ENCODE measurements around the gene PIGN.

The PIGN gene

DNA sequence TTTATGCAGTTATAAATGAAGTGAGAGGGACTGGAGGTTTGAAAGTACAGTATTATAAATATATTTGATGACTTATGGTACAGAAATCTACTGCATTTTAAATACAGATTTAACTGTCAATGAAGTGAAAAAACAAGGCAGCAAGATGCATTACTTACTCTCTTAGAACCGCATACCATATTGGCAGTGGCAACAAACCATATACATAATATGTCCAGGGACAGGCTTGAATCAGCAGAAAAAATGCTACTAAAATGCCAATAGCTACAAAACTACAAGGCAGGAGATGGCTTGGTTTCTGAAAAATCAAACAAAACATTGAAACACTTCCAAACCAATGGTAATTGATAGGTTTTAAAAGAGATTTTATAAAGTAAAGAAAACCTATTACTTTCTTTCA lies 77.2 kb downstream of the PIGN start:
- DNase-seq (ENCODE audit: low spot score): no peak

DNA sequence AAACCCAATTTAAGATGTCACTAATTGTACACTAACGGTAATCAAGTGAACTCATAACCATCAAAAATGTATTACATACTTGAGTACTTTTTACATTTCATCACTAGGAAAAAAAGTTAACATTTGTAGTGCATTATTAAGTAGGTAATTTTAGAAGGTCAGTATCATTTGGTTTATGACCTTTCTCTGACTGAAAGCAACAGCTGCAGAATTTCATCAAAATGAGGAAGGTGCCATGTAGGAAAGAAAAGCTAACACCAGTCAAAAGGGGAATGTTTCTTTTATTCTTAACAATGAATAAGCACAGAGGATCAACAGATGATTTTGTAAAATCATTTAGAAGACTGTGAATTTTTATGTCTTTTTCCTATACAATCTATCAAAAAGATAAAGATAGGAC lies 79.0 kb downstream of the PIGN start:
- no peak for DNase-seq (ENCODE audit: low spot score)

DNA sequence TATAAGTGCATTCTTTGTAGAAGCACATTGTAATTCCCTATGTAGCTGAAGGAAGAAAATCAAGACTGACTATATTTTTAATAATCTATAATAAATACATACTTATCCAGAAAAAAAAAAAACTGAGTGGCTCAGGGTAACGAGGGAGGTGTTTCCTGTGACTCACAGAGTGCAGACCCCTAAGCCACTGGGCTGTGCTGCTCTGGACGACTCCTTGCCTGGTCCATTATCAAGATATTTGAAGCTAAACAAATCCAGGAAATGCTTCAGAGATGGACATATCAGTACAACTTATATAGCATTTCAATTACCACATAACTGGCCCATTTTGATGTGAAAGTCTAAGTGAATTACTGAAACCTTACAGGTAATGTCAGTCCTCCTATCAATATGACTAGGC lies 80.6 kb downstream of the PIGN start:
- no peak for DNase-seq (ENCODE audit: low spot score)

DNA sequence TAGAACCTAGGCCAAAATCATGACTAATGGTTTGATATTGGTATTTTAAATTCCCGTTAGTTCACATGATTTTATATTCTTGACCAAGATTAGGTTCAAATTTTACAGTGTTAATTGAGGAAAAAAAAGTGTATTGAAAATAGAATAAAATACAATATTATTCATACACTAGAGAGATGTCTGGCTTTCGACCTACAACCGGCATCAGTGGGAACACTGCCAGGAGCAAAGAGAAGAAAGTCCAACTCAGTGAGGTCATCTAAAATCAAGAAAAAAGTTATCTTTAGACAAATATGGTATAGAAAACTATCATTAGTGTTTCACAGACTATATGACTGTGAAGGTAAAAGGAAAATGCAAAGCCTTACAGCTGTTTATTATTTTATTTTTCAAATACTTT lies 81.5 kb downstream of the PIGN start:
- DNase-seq (ENCODE audit: low spot score): no peak

DNA sequence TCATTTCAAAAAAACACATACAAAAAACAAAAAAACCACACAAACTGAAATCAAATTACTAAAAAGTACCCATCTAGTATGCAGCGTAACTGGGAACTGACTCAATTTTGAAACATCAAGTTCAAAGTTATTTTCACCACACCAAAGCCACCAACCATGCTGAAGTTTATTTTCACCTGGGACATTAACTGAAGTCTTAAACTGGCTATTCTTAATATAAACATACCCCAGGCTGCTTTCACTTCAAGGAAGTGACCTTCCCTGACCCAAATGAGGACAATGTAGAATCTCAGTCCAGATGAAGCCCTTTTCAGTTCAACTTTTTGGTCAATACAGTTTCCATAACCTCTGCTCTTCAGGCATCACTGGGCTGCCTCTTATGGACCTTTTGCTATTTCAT lies 84.6 kb downstream of the PIGN start:
- no peak for DNase-seq (ENCODE audit: low spot score)

DNA sequence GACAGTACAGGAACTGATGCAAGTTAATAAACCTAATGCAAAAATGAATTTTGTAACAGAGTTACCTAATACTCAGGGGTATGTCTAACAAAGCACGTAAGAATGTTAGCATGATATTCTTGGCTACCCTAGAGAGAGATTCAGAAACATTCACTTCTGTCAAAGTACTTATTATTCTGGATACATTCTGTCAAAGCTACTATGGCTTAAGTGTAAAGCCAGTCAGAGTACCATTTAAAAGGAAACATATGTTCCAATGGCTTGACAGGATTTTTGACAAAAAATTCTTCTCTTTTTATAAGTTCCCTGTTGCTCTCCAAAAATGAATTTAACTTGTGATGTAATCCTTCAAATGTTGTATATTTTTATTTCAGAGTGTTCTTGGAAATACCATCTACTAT lies 85.5 kb downstream of the PIGN start:
- no peak for DNase-seq (ENCODE audit: low spot score)

DNA sequence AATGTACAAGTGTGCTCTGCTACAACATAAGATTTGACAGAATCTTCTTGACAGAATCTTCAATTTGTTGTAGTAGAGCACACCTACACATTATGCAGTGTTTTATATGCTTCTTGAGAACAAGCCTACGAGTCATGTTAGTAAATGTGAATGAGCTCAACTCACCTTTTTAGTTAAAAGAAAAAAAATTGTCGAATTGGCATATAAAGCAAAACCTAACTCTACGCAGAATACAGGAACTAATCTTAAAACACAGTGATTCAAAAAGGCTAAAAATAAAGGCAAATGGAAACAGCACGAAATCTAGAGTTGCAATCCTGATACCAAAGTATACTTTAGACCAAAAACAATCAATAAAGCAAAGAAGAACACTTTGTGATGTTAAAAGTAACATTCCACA lies 87.9 kb downstream of the PIGN start:
- DNase-seq (ENCODE audit: low spot score): no peak

DNA sequence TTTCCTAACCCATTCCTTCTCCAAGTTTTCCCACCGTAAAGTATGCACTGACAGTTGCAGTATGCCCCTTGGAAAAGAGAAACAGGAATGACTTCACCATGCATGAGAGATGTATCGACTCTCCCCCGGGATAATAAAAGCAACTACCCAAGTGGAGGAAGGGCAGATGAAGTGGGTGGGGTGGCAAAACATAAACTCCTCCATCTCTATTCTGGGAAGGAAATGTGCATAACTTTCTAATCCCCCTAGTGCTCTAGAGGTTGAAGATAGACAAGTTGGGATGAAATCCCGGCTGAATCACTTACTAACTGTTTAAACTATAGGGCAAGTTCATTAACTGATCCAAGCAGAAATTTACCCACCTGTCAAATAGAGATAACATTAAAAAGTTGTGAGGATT lies 89.2 kb downstream of the PIGN start:
- DNase-seq (ENCODE audit: low spot score): no peak

DNA sequence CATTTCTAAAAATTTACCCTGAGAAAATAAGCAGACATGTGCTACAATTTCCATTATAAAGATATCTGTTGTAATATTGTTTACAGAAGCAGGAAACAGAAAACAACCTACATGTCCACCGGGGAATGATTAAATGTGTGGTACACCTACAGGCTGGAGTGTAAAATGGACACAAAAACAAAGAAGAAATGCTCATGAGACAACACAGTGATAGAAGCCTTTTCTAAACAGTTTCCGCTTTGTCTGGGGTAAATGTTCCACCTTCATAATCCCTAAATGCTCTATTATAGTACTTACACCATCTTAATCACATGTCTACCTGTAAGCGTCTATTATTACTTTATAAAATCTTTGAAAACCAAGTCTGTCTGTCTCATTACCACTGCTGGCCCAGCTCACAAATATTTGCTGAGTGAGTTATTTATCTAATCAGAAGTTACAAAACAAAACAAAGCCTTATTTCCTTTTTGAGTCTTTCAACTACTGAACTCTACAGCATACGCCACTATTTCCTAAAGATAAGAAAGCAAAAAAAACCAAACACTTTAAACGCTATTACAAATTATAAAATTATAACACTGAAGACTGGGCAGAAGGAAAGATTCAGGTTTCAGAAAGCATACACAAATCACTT lies 95.3 kb downstream of the PIGN start:
- no peak for DNase-seq (ENCODE audit: low spot score)

DNA sequence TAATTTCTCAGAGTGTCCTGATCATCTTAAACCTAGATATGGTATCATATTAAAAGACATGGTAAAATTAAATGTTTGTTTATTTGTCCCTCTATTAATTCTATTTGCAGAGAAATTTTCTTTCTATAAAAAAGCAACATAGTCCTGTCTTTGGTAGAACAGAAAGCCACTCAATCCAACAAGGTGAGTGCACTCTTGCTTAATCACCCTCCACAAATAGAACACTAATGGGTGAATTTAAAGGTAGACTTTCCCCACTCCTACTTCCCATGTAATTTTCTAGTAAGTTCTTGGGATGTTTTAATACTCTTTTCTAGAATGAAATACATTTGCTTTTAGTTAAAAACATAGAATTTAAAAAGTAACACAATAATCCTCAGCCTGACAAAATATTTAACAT lies 97.7 kb downstream of the PIGN start:
- DNase-seq (ENCODE audit: low spot score): no peak

DNA sequence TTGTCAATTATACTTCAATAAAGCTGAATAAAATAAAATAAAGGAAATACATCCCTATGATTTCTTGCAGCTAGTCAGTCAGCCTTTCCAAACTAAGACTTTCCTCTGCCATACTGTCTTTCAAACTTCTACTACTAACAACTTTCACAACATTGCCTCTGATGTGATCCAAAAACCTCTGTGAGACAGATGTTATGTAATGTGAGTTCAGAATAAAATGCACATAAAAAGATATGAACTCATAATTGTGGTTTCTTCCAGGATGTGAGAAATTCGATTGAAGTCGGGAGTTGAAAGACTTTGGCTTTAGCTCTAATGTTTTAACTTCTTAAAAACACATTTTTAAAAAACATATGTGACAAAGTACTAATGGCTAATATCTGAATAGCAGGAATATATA lies 98.7 kb downstream of the PIGN start:
- DNase-seq (ENCODE audit: low spot score): no peak

DNA sequence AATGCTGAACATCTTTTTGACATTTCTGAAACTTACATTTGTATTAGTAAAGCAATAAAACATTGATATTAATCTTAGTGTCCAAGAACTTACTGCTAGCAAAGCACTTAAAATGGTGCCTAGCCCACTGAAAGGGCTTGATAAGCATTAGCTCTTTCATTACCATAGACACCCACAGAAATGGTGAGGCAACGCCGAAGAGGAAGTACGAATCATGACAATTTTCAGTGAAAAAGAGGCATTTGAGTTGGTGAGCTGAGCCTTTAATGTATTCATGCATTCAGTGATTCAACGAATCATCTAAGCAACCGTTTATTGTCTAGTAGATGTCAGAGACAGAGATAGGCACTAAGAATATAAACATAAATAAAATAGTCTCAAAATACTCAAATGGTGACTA lies 101.1 kb downstream of the PIGN start:
- DNase-seq (ENCODE audit: low spot score): no peak

DNA sequence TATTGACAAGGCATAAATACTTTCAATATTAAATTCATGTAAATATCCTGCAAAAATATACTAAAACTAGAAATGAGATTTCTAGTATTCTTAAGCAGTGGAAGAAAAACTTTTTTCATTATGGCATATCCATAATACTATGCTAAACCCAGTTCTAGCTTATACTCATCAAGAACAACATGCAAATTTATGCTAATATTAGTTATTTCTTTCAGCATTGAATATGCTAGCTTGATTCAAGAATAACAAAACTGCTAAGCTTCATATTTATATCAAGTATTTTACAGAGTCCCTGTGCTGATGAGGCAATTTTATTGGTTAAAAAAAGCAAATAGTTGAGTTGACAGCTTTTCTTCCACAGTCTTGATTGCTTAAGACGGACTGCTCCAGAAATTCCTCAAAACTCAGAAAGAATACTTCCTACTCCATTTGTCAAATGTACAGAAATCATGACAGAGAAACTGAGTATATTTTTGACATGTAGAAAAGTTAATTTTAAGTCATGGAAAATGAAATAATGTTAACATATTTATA lies 105.0 kb downstream of the PIGN start:
- no peak for DNase-seq (ENCODE audit: low spot score)

DNA sequence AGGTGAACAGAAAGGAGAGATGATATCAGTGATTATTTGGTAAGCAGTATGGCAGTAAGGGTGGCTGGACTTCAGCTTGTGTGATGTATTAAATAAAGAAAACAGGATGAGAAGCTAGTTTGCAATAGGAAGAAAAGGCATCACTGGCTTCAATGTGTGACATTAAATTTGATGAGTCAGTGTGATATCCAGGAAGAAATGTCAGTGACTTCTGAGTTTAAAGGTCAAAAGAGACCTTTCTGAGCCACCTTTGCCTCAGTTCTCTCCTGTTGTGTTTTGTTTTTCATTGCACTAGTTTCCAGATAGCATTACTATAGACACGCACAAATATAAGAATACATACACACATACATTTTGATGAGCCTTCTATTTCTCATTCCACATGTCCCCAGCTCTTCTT lies 105.6 kb downstream of the PIGN start:
- no peak for DNase-seq (ENCODE audit: low spot score)

DNA sequence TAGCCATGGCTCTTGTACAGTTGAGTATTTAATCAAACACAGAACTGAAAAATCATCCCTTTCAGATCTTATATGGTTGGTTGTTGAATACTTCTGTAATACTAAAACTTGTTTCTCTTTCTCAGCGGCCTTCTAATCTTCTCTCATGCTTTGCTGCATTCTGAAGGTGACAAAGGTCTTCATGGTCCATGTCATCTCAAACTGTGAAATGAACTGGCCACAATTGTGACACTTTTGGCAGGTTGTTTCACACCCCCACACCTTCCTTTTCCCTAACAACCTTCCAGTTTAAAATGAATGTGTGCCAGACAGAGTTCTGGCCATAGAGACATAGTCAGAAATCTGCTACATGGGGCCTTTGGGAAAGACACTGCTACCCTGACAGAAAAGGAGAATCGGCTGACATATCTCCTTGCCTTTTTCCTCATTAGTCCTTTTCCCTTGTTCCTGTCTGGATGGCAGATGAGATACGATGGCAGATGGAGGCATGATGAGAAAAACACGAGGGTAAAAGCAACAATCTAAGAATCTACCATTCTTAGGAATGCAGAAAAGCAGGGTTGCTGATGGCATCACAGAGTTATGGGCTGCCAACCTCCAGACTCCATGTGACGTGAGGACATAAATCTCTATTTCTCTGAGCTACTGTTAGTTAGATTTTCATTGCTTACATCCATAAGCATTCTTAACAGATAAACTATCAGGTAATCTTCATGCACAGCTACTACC lies 106.5 kb downstream of the PIGN start:
- DNase-seq (ENCODE audit: low spot score): no peak

DNA sequence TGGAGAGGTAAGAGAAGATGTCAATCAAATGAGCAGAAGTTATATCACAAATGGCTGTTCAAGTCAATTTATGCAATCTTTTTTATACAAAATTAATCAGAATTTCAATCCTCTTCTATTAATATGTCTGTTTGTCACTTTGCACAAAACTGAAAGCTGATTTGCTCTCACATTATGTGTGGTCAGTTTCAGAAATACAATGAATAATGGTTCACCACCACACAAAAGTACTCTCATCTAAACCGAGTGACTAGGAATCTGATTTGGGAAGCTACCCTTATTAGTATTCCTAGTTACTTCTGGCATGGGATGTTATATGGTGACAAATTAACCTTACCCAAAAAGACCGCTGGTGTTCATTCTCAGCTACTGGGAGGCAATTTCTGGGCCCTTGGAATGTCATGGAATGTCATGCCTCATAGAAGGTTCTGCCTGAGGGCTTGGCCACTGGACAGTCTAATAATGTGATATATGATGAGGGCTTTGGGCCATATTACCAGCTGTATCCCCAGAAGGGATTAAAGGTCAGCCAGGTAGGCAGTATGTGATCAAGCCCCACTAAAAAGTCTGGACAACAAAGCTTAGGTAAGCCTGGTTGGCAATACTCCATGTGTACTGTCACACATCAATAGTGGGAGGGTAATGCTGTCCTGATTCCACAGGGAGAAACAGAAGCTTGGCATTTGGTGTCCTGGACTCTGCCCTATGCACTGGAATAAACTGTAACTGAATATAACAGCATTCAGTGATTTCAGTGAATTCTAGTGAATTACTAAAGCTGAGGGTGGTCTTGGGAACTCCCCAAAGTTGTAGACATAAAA lies 113.2 kb downstream of the PIGN start:
- no peak for DNase-seq (ENCODE audit: low spot score)

DNA sequence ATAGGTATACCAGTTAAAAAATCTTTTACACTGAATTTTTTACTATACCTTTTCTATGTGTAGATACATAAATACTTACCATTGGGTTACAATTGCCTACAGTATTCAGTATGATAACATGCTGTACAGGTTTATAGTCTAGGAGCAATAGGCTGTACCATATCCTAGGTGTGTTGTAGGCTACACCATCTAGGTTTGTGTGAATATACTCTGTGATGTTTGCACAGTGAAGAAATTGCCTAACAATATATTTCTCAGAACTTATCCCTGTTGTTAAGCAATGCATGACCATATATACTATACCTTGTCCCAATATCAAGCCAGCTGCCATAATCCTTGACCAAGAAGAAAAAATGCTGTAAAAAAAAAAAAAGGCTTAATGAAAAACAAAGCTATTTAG lies 114.5 kb downstream of the PIGN start:
- DNase-seq (ENCODE audit: low spot score): no peak

DNA sequence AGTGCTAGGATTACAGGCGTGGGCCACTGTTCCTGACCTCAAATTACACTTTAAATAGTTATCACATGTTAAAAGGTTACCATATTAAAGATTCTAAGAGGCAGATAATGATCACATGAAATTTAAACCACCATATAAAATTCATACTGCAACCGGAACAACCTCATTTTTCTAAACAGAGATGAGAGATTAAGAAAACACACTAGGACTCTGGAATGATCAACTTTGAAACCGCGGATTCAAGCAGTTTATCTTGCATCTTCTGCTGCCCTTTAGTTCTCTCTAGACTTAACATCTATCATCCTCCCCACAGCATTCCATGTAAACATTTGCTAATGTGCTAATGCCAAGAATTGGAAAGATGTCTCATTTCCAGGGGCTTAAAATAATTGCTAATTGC lies 115.8 kb downstream of the PIGN start:
- DNase-seq (ENCODE audit: low spot score): no peak

DNA sequence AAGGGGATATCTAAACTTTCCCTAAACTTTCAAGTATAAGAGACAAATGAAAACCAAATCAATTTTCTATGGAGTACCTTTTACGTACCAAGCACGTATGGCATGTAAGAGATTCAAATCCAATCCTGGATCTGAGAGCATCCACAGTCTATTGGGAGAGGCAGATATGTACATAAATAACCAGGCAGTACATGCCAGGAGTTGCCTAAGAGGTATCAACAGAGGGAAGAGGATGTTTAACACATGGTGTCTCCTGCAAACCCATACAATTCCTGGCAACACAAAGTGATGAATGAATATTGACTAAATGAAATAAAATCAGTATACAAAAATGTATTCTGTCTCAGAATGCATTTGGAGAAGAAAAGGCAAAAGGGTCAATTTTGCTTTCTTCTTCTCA lies 116.6 kb downstream of the PIGN start:
- DNase-seq (ENCODE audit: low spot score): no peak

DNA sequence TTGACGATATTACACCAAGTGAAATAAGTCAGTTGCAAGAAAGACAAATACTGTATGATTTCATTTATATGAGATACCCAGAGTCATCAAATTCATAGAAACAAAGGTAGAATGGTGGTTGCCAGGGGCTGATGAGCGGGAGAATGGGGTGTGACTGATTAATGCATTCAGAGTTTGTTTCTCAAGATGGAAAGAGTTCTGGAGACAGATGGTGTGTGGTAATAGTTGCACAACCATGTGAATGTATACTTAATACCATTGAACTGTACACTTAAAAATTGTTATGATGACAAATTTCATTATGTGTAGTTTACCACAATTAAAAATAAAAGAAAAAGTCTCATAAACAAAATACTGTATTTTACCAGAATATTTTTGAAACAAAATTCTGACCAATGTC lies 117.3 kb downstream of the PIGN start:
- DNase-seq (ENCODE audit: low spot score): no peak

DNA sequence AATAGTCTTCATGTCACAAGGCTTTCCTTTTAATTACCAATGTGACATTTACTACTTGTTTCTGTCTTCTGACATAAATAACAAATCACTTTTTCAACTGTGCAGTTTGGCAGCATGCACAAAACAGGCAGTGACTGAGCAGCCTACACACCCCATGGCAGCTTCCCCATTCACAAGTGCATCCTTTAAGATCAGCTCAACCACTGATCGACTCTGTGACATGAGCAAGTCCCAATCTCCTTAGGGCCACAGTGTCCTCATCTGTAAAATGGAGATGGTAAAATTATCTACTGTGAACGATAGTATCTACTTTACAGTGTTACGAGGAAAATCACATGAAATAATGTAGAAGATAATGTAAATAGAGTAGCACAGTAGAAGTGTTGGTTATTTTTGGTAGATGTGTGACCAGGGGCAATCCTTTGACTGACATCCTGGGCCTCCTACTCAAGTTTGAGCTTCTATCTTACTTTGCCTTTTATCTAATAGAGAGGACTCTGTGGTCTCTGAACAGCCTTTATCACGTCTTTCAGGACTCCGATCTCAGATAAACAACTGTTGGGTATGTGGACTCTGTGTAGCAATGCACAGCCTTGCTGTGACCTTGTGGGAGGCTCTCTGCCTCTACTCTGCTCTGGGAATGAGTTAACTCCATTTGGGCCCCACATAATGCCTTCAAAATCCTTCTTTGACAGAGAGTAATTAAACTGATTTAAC lies 120.6 kb downstream of the PIGN start:
- DNase-seq (ENCODE audit: low spot score): no peak

DNA sequence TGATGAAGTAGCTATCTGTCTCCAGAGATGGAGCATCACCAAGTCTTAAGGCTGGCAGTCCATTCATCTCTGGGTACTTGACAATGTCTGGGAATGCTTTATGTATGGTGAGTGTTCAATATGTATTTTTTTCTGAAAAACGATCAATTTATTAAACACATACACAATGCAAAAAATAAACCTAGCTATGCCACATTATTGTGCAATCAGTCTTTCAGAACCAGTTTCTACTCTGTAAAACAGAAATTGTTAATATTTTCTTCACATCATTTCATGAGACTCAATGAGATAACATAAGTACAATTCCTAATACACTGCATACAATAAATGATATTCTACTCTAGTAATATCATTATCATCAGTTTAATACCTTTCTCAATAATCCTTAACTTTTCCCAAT lies 122.5 kb downstream of the PIGN start:
- DNase-seq (ENCODE audit: low spot score): no peak
